ENCODE data around the gene AFF3. TPM values are rescaled to one million over a fixed set of nuclear protein-coding genes. Genes with fewer than 3 reads are reported as not detected.

AFF3 gene
- total and polyA plus RNA-seq, 2 of the 8 experiments (the other 6 are each of a cell fraction or from before 2014, with no cell fraction given), result 0.27 to 3.0 TPM

- Histone ChIP-seq H3K27me3 (replicated peaks in 1 of 4; ENCODE audit: control insufficient read depth in 3 of 4, extremely low read depth in 1 of 4, insufficient read depth in 3 of 4, low read length in 3 of 4) (no peaks in the 10 kb centered on the region), H3K79me1 (ENCODE audit: low read depth, low read length) (no peaks in the 10 kb centered on the region), H2AFZ (ENCODE audit: low read length) (no peak overlapping the region), H3K4ac (replicated peaks; ENCODE audit: insufficient read length, low read depth, low read length) (no peak overlapping the region), H3K4me3 (ENCODE audit: extremely low read depth in 1 of 4, insufficient read depth in 2 of 4, low read depth in 3 of 4, low read length in 4 of 4) (no peak overlapping the region), H3K4me2 (ENCODE audit: insufficient read depth in 1 of 2, low read depth in 2 of 2, low read length in 2 of 2) (no peak overlapping the region), H3K18ac (ENCODE audit: extremely low read depth, low read length) (no peak overlapping the region), H3K36me3 (ENCODE audit: control insufficient read depth in 2 of 4, insufficient read depth in 4 of 4, low read length in 3 of 4) (no peaks in the 10 kb centered on the region), H2BK20ac (ENCODE audit: low read length) (no peak overlapping the region), H3K9me3 (ENCODE audit: insufficient read depth in 2 of 2, low read depth in 1 of 2, low read length in 1 of 2) (no peaks in the 10 kb centered on the region), H3K56ac (replicated peaks; ENCODE audit: insufficient read length, low read depth, low read length) (no peak overlapping the region), H2BK12ac (ENCODE audit: low read depth, low read length) (no peak overlapping the region), H3K27ac (ENCODE audit: low read depth, low read length) (no peak overlapping the region), H2AK5ac (ENCODE audit: low read depth, low read length) (no peak overlapping the region), H4K8ac (ENCODE audit: extremely low read depth, insufficient read depth, low read length) (no peak overlapping the region), H4K91ac (replicated peaks; ENCODE audit: insufficient read length, low read length) (no peak overlapping the region), H3K79me2 (ENCODE audit: control insufficient read depth in 1 of 2, insufficient read depth in 2 of 2, low read length in 2 of 2) (no peaks in the 10 kb centered on the region), H3K23ac (ENCODE audit: insufficient read length) (no peak overlapping the region), H2BK5ac (ENCODE audit: low read depth, low read length) (no peak overlapping the region), H3K23me2 (ENCODE audit: low read depth, low read length) (no peaks in the 10 kb centered on the region; the same call in 1 of the 2 replicates), H3K4me1 (replicated peaks in 1 of 4; ENCODE audit: control insufficient read depth in 3 of 4, insufficient read depth in 4 of 4, low read length in 3 of 4) (peaks cover 0 to 3% (median 0%) of the 10 kb centered on the region in 4 experiments; a peak in 1 of 7 replicates), H4K5ac (ENCODE audit: insufficient read length, low read depth, low read length) (no peak overlapping the region), H3K9ac (replicated peaks in 1 of 4; ENCODE audit: extremely low read depth in 1 of 4, low read depth in 3 of 4, low read length in 3 of 4) (no peak overlapping the region), H4K20me1 (replicated peaks in 1 of 2; ENCODE audit: control insufficient read depth in 1 of 2, insufficient read depth in 2 of 2, low read length in 2 of 2) (no peaks in the 10 kb centered on the region), H3K14ac (ENCODE audit: insufficient read length) (no peak overlapping the region), H2BK15ac (ENCODE audit: low read length) (no peak overlapping the region), H2BK120ac (replicated peaks; ENCODE audit: low read depth, low read length) (no peak overlapping the region)
- POLR2A ChIA-PET (ENCODE audit: partially characterized antibody), result no interaction called here
- DNase-seq (ENCODE audit: low read depth in 1 of 2, low spot score in 2 of 2) (no peak), FAIRE-seq (no peak)
- 92% methylated on average over 12 of the region's 12 CpGs; no CpG with 5 or more reads in 1 of the 2 experiments for WGBS, 2 experiments (ENCODE audit: extremely low coverage in 1 of 2, insufficient coverage in 1 of 2, insufficient read length in 1 of 2, insufficient replicate concordance in 2 of 2, low coverage in 1 of 2, low lambda C conversion rate in 2 of 2, missing lambda C conversion rate in 1 of 2)
- CTCF ChIA-PET (ENCODE audit: partially characterized antibody), result interaction anchor here (1.0 kb wide), 1 partner anchor 26 kb away, joined by 3 read pairs; no protein-coding TSS in a partner anchor
- TF ChIP-seq PHF8 (conservative IDR thresholded peaks at IDR 0.05; ENCODE audit: low read depth, low read length) (no peak), SAP30 (IDR thresholded peaks at IDR 0.05; ENCODE audit: insufficient read depth, insufficient replicate concordance, low read length) (no peak), BRCA1 (IDR thresholded peaks at IDR 0.05; ENCODE audit: low read depth, low read length) (no peak), TAF1 (IDR thresholded peaks at IDR 0.05; ENCODE audit: low read depth, low read length) (no peak), SRF (IDR thresholded peaks at IDR 0.05; ENCODE audit: low read depth, low read length) (no peak), JUN (IDR thresholded peaks at IDR 0.05; ENCODE audit: low read depth, low read length) (no peak), RAD21 (IDR thresholded peaks at IDR 0.05 in 1 of 2, conservative IDR thresholded peaks at IDR 0.05 in 1 of 2; ENCODE audit: low read depth in 2 of 2, low read length in 2 of 2) (no peak), SP1 (IDR thresholded peaks at IDR 0.05; ENCODE audit: low read depth, low read length) (no peak), MAFK (IDR thresholded peaks at IDR 0.05; ENCODE audit: low read depth, low read length) (no peak), FOSL1 (IDR thresholded peaks at IDR 0.05; ENCODE audit: insufficient read depth, low read depth, low read length) (no peak), SIX5 (IDR thresholded peaks at IDR 0.05; ENCODE audit: low read depth, low read length) (no peak), E2F6 (IDR thresholded peaks at IDR 0.05) (no peak), NRF1 (IDR thresholded peaks at IDR 0.05; ENCODE audit: low read depth, low read length) (no peak)
Observed at GRCh38 chr2:99970292-99970868, 172.0 kb downstream of the AFF3 start.
